ENCODE results near the gene TPRG1. TPM values are rescaled to one million over a fixed set of nuclear protein-coding genes. Genes with fewer than 3 reads are reported as not detected.

The TPRG1 gene
- total and polyA plus RNA-seq, 9 of the 15 experiments (the other 6 are each of a cell fraction or from before 2014, with no cell fraction given) = 0.01 TPM; not detected in 8

DNA sequence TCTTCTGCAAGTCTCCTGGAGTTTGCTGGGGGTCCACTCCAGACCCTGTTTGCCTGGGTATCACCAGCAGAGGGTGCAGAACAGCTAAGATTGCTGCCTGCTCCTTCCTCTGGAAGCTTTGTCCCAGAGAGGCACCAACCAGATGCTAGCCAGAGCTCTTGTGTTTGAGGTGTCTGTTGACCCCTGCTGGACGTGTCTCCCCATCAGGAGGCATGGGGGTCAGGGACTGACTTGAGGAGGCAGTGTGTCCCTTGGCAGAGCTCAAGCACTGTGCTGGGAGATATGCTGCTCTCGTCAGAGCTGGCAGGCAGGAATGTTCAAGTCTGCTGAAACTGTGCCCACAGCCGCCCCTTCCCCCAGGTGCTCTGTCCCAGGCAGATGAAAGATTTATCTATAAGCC, 86.5 kb downstream of the TPRG1 start:
- no peak for TF ChIP-seq FOXP1 (CRISPR knock-in tag; IDR thresholded peaks at IDR 0.05)
- no peak for TF ChIP-seq ZKSCAN3 (CRISPR knock-in tag; IDR thresholded peaks at IDR 0.05)
- TF ChIP-seq FOXK1 (CRISPR knock-in tag; IDR thresholded peaks at IDR 0.05; ENCODE audit: borderline replicate concordance) = no peak
- no peak for TF ChIP-seq DNMT1 (IDR thresholded peaks at IDR 0.05)
- TF ChIP-seq SP1 (CRISPR knock-in tag; IDR thresholded peaks at IDR 0.05) = no peak
- no peak for TF ChIP-seq HNRNPUL1 (IDR thresholded peaks at IDR 0.05; ENCODE audit: low read length)
- TF ChIP-seq, protein P1, sequence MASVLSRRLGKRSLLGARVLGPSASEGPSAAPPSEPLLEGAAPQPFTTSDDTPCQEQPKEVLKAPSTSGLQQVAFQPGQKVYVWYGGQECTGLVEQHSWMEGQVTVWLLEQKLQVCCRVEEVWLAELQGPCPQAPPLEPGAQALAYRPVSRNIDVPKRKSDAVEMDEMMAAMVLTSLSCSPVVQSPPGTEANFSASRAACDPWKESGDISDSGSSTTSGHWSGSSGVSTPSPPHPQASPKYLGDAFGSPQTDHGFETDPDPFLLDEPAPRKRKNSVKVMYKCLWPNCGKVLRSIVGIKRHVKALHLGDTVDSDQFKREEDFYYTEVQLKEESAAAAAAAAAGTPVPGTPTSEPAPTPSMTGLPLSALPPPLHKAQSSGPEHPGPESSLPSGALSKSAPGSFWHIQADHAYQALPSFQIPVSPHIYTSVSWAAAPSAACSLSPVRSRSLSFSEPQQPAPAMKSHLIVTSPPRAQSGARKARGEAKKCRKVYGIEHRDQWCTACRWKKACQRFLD (CRISPR knock-in tag; IDR thresholded peaks at IDR 0.05) = no peak
- TF ChIP-seq KDM1A (IDR thresholded peaks at IDR 0.05) = no peak
- Histone ChIP-seq H3K4me1 (replicated peaks in 1 of 2; ENCODE audit: control insufficient read depth in 2 of 2, insufficient read depth in 2 of 2, low read length in 2 of 2) (no peaks in the 10 kb centered on the region), H2AFZ (ENCODE audit: low read depth, low read length) (no peak overlapping the region), H4K20me1 (replicated peaks; ENCODE audit: control insufficient read depth, insufficient read depth, low read length) (no peaks in the 10 kb centered on the region), H3K4me2 (ENCODE audit: insufficient read depth, low read length) (no peak overlapping the region), H3K4me3 (no peak overlapping the region), H3K27ac (ENCODE audit: extremely low read depth, low read depth, low read length) (no peak overlapping the region), H3K27me3 (ENCODE audit: control insufficient read depth in 2 of 2, insufficient read depth in 2 of 2, low read length in 2 of 2) (no peaks in the 10 kb centered on the region), H3K9me3 (replicated peaks; ENCODE audit: control insufficient read depth, insufficient read depth, low read depth, low read length) (no peaks in the 10 kb centered on the region), H3K79me2 (ENCODE audit: control insufficient read depth, insufficient read depth, low read length) (no peaks in the 10 kb centered on the region), H3K9ac (ENCODE audit: insufficient read depth in 1 of 2, low read depth in 2 of 2, low read length in 2 of 2) (no peak overlapping the region), H3K36me3 (ENCODE audit: control insufficient read depth, insufficient read depth, low read length) (no peaks in the 10 kb centered on the region), H3K9me1 (ENCODE audit: control insufficient read depth, insufficient read depth, low read length) (no peaks in the 10 kb centered on the region)
- ATAC-seq (no peak), FAIRE-seq (no peak), DNase-seq (ENCODE audit: extremely low read depth in 1 of 4, low spot score in 3 of 4) (no peak)
- no TSS peak for BruUV-seq (replicated peaks)
- WGBS (ENCODE audit: insufficient coverage, low coverage, missing lambda C conversion rate) = 6% methylated on average over 3 of the region's 3 CpGs
- intact Hi-C loops (cut with micrococcal nuclease) (no loop called here), in situ Hi-C loops (cut with MboI) (no loop called here)
- CTCF ChIA-PET (ENCODE audit: low intra/inter-chr PET ratio) = no interaction called here
- POLR2A ChIA-PET = no interaction called here

Measured in K562 (cell line).